ENCODE measurements around the gene TYW1.
"Not testable (repeated sequence)": the region's sequence is repeated elsewhere in the genome, so short reads cannot be mapped to it uniquely, and the experiment has no call there.

Gene TYW1

GRCh38 chr7:66961096-66961495, 35.5 kb upstream of the TYW1 start:
- no peaks in the 10 kb centered on the region; the same call in 1 of the 2 replicates for H3K36me3 ChIP-seq (ENCODE audit: control insufficient read depth, insufficient read depth, low read length)
- no peak for DNase-seq (ENCODE audit: low read depth, low spot score)
- no peaks in the 10 kb centered on the region for H3K4me1 ChIP-seq (ENCODE audit: control insufficient read depth, insufficient read depth, low read length)
- H3K27me3 ChIP-seq (ENCODE audit: control insufficient read depth, insufficient read depth, low read length) = no peaks in the 10 kb centered on the region
- no peaks in the 10 kb centered on the region for H3K9me3 ChIP-seq (ENCODE audit: control insufficient read depth, insufficient read depth, low read length)
- WGBS (ENCODE audit: insufficient coverage, insufficient read length) = no CpG with 5 or more reads among the region's 5 CpGs
- no peak overlapping the region for H3K27ac ChIP-seq (ENCODE audit: low read length)
- H3K4me3 ChIP-seq (ENCODE audit: low read length) = no peak overlapping the region

GRCh38 chr7:66964411-66964810, 32.2 kb upstream of the TYW1 start:
- no CpG with 5 or more reads among the region's 4 CpGs for WGBS (ENCODE audit: insufficient coverage, insufficient read length)
- H3K27ac ChIP-seq (ENCODE audit: low read length) = no peak overlapping the region
- no peak overlapping the region for H3K4me3 ChIP-seq (ENCODE audit: low read length)
- H3K4me1 ChIP-seq (ENCODE audit: control insufficient read depth, insufficient read depth, low read length) = no peaks in the 10 kb centered on the region
- H3K9me3 ChIP-seq (ENCODE audit: control insufficient read depth, insufficient read depth, low read length) = no peaks in the 10 kb centered on the region
- no peaks in the 10 kb centered on the region for H3K27me3 ChIP-seq (ENCODE audit: control insufficient read depth, insufficient read depth, low read length)
- no peaks in the 10 kb centered on the region for H3K36me3 ChIP-seq (ENCODE audit: control insufficient read depth, insufficient read depth, low read length)
- no peak for DNase-seq (ENCODE audit: low read depth, low spot score)

GRCh38 chr7:66967029-66967428, 29.6 kb upstream of the TYW1 start:
- no CpG with 5 or more reads among the region's 6 CpGs for WGBS (ENCODE audit: insufficient coverage, insufficient read length)
- no peak for DNase-seq (ENCODE audit: low read depth, low spot score)
- Histone ChIP-seq H3K27me3 (ENCODE audit: control insufficient read depth, insufficient read depth, low read length) (no peaks in the 10 kb centered on the region), H3K4me1 (ENCODE audit: control insufficient read depth, insufficient read depth, low read length) (no peaks in the 10 kb centered on the region), H3K36me3 (ENCODE audit: control insufficient read depth, insufficient read depth, low read length) (no peaks in the 10 kb centered on the region), H3K4me3 (ENCODE audit: low read length) (no peak overlapping the region), H3K9me3 (ENCODE audit: control insufficient read depth, insufficient read depth, low read length) (no peaks in the 10 kb centered on the region), H3K27ac (ENCODE audit: low read length) (no peak overlapping the region)

- not testable (repeated sequence) for H3K36me3 ChIP-seq (ENCODE audit: control insufficient read depth, insufficient read depth, low read length); H3K27me3 ChIP-seq (ENCODE audit: control insufficient read depth, insufficient read depth, low read length); H3K4me3 ChIP-seq (ENCODE audit: low read length); H3K27ac ChIP-seq (ENCODE audit: low read length); DNase-seq (ENCODE audit: low read depth, low spot score); H3K4me1 ChIP-seq (ENCODE audit: control insufficient read depth, insufficient read depth, low read length); H3K9me3 ChIP-seq (ENCODE audit: control insufficient read depth, insufficient read depth, low read length)
- WGBS (ENCODE audit: insufficient coverage, insufficient read length) = no CpG with 5 or more reads among the region's 5 CpGs
Measured at GRCh38 chr7:66969001-66969400, 27.6 kb upstream of the TYW1 start.

- no peak overlapping the region for H3K27ac ChIP-seq (ENCODE audit: low read length)
- WGBS (ENCODE audit: insufficient coverage, insufficient read length) = no CpG with 5 or more reads among the region's 5 CpGs
- H3K9me3 ChIP-seq (ENCODE audit: control insufficient read depth, insufficient read depth, low read length) = no peaks in the 10 kb centered on the region
- H3K4me1 ChIP-seq (ENCODE audit: control insufficient read depth, insufficient read depth, low read length) = no peaks in the 10 kb centered on the region
- H3K27me3 ChIP-seq (ENCODE audit: control insufficient read depth, insufficient read depth, low read length) = no peaks in the 10 kb centered on the region
- no peak for DNase-seq (ENCODE audit: low read depth, low spot score)
- H3K36me3 ChIP-seq (ENCODE audit: control insufficient read depth, insufficient read depth, low read length) = no peaks in the 10 kb centered on the region
- no peak overlapping the region for H3K4me3 ChIP-seq (ENCODE audit: low read length)
Measured at GRCh38 chr7:66970310-66970709, 26.3 kb upstream of the TYW1 start.

- no CpG with 5 or more reads among the region's 15 CpGs for WGBS (ENCODE audit: insufficient coverage, insufficient read length)
- H3K36me3 ChIP-seq (ENCODE audit: control insufficient read depth, insufficient read depth, low read length) = no peaks in the 10 kb centered on the region
- 0 out of 2 replicates have a peak, but pooled peaks cover under 1% of the 10 kb centered on the region for H3K9me3 ChIP-seq (ENCODE audit: control insufficient read depth, insufficient read depth, low read length)
- no peaks in the 10 kb centered on the region for H3K27me3 ChIP-seq (ENCODE audit: control insufficient read depth, insufficient read depth, low read length)
- H3K4me3 ChIP-seq (ENCODE audit: low read length) = no peak overlapping the region
- H3K4me1 ChIP-seq (ENCODE audit: control insufficient read depth, insufficient read depth, low read length) = no peaks in the 10 kb centered on the region
- H3K27ac ChIP-seq (ENCODE audit: low read length) = no peak overlapping the region
- no peak for DNase-seq (ENCODE audit: low read depth, low spot score)
Measured at GRCh38 chr7:66974986-66975590, 21.5 kb upstream of the TYW1 start.

GRCh38 chr7:66978312-66978711, 18.3 kb upstream of the TYW1 start:
- not testable (repeated sequence) for H3K9me3 ChIP-seq (ENCODE audit: control insufficient read depth, insufficient read depth, low read length); H3K27me3 ChIP-seq (ENCODE audit: control insufficient read depth, insufficient read depth, low read length); H3K4me1 ChIP-seq (ENCODE audit: control insufficient read depth, insufficient read depth, low read length); DNase-seq (ENCODE audit: low read depth, low spot score); H3K27ac ChIP-seq (ENCODE audit: low read length); H3K4me3 ChIP-seq (ENCODE audit: low read length); H3K36me3 ChIP-seq (ENCODE audit: control insufficient read depth, insufficient read depth, low read length)
- no CpG with 5 or more reads among the region's 5 CpGs for WGBS (ENCODE audit: insufficient coverage, insufficient read length)

- WGBS (ENCODE audit: insufficient coverage, insufficient read length) = no CpG with 5 or more reads among the region's 2 CpGs
- DNase-seq (ENCODE audit: low read depth, low spot score); H3K27ac ChIP-seq (ENCODE audit: low read length); H3K9me3 ChIP-seq (ENCODE audit: control insufficient read depth, insufficient read depth, low read length); H3K4me1 ChIP-seq (ENCODE audit: control insufficient read depth, insufficient read depth, low read length); H3K4me3 ChIP-seq (ENCODE audit: low read length); H3K36me3 ChIP-seq (ENCODE audit: control insufficient read depth, insufficient read depth, low read length); H3K27me3 ChIP-seq (ENCODE audit: control insufficient read depth, insufficient read depth, low read length): not testable (repeated sequence)
Measured at GRCh38 chr7:66979013-66979412, 17.6 kb upstream of the TYW1 start.

GRCh38 chr7:66980336-66980735, 16.3 kb upstream of the TYW1 start:
- H3K9me3 ChIP-seq (ENCODE audit: control insufficient read depth, insufficient read depth, low read length); H3K27ac ChIP-seq (ENCODE audit: low read length); H3K4me1 ChIP-seq (ENCODE audit: control insufficient read depth, insufficient read depth, low read length); DNase-seq (ENCODE audit: low read depth, low spot score); H3K27me3 ChIP-seq (ENCODE audit: control insufficient read depth, insufficient read depth, low read length); H3K36me3 ChIP-seq (ENCODE audit: control insufficient read depth, insufficient read depth, low read length); H3K4me3 ChIP-seq (ENCODE audit: low read length): not testable (repeated sequence)
- WGBS (ENCODE audit: insufficient coverage, insufficient read length) = no CpG with 5 or more reads among the region's 1 CpG

- not testable (repeated sequence) for H3K27ac ChIP-seq (ENCODE audit: low read length); H3K36me3 ChIP-seq (ENCODE audit: control insufficient read depth, insufficient read depth, low read length); H3K4me1 ChIP-seq (ENCODE audit: control insufficient read depth, insufficient read depth, low read length); H3K4me3 ChIP-seq (ENCODE audit: low read length); H3K27me3 ChIP-seq (ENCODE audit: control insufficient read depth, insufficient read depth, low read length); DNase-seq (ENCODE audit: low read depth, low spot score); H3K9me3 ChIP-seq (ENCODE audit: control insufficient read depth, insufficient read depth, low read length)
- WGBS (ENCODE audit: insufficient coverage, insufficient read length) = no CpG with 5 or more reads among the region's 3 CpGs
Measured at GRCh38 chr7:66989552-66989951, 7.1 kb upstream of the TYW1 start.

- not testable (repeated sequence) for DNase-seq (ENCODE audit: low read depth, low spot score); H3K4me1 ChIP-seq (ENCODE audit: control insufficient read depth, insufficient read depth, low read length); H3K27me3 ChIP-seq (ENCODE audit: control insufficient read depth, insufficient read depth, low read length); H3K27ac ChIP-seq (ENCODE audit: low read length); H3K4me3 ChIP-seq (ENCODE audit: low read length); H3K36me3 ChIP-seq (ENCODE audit: control insufficient read depth, insufficient read depth, low read length); H3K9me3 ChIP-seq (ENCODE audit: control insufficient read depth, insufficient read depth, low read length)
- WGBS (ENCODE audit: insufficient coverage, insufficient read length) = no CpG with 5 or more reads among the region's 5 CpGs
Measured at GRCh38 chr7:66994051-66994450, 2.6 kb upstream of the TYW1 start.
